GM11168 (cell line): ENCODE results near the gene PDCD1LG2.
"Not testable (repeated sequence)": the region's sequence is repeated elsewhere in the genome, so short reads cannot be mapped to it uniquely, and the experiment has no call there.

Experiments
- in situ Hi-C: fragments of 300-500 bp; cut with MboI; formaldehyde crosslinking; loops from one replicate; pipeline ENCODE4 v1.12.0; 2022; ENCODE audit warnings: low sequenced_read_pairs; ENCODE audit not compliant: unreplicated experiment

The PDCD1LG2 gene

DNA sequence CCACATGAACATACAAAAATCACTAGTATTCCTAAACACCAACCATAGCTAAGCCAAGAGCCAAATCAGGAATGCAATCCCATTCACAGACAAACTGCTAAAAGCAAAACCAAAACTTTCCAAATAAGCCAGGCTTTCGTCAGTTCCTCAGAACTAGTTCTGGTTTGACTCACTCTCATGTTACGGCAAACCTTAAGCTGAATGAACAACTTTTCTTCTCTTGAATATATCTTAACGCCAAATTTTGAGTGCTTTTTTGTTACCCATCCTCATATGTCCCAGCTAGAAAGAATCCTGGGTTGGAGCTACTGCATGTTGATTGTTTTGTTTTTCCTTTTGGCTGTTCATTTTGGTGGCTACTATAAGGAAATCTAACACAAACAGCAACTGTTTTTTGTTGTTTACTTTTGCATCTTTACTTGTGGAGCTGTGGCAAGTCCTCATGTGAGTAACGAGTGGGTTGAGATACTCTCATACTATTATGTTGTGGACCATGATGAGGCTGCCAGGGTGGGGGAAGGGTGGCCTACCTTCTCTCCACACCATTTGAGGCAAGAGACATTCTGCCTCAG is at the start of gene PDCD1LG2:
Gene PDCD1LG2, plus strand, starts transcription at position 172 of the 572 bp plus-strand sequence. CDS start 12,016 bp downstream, outside the sequence.
- in situ Hi-C loops: no loop called here

DNA sequence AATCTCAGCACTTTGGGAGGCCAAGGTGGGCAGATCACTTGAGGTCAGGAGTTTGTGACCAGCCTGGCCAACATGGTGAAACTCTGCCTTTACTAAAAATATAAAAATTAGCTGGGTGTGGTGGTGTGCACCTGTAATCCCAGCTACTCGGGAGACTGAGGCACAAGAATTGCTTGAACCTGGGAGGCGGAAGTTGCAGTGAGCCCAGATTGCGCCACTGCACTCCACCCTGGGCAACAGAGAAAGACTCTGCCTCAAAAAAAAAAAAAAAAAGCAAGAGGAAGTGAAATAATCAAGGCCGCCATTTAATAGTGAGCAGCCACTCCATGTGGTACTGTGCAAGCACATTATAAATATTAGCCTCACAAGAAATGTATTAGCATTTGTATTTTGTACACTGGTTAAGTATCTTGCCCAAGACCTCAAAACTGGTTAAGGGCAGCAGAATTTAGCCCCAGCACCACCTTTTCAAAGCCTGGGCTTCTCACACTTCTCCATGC is 45.5 kb upstream of the PDCD1LG2 start:
- in situ Hi-C loops: not testable (repeated sequence)

DNA sequence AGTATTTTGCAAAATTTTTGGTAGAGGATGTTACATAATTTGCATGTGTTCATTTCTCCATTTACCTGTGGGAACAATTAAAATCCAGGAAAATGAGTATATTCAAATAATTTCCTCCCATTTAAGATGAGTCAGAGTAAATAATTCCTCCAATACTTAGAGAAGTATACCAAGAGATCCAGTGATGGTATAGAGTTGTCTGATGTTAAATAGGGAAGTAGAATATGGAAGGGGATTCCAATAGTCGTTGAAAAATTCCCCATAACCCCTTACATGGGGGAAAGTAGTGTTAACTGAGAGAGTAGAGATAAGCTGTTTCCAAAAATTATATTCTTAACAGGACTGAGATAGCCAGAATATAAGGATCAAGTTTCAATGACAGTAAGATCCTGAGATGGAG is 44.3 kb upstream of the PDCD1LG2 start:
- in situ Hi-C loops: no loop called here

DNA sequence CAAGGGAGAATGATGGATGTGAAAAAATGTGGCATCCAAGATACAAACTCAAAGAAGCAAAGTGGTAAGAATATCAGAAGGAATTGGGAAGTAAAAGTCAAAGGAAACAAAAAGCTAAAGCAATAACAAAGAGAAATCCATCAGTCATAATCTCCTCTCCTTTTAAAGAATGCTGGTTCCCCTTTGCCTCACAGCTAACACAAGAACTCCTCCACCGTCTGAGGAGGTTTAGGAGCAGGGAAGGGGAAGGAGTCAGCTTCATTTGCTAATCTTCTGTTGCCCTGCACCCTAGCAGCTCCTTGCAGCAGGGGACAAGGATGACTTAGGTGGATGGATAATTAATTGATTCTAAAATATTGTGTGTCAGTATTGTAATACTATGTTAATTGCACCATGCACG is 43.6 kb upstream of the PDCD1LG2 start:
- in situ Hi-C loops: no loop called here

DNA sequence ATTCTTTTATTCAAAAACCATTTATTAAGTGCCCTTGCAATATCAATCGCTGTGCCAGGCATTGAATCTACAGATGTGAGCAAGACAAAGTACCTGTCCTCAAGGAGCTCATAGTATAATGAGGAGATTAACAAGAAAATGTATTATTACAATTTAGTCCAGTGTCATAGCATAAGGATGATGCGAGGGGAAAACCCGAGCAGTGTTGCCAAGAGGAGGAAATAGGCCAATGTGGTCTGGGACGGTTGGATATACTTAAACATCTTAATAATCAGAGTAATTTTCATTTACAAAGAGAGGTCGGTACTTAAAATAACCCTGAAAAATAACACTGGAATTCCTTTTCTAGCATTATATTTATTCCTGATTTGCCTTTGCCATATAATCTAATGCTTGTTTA is 41.5 kb upstream of the PDCD1LG2 start:
- in situ Hi-C loops: no loop called here

DNA sequence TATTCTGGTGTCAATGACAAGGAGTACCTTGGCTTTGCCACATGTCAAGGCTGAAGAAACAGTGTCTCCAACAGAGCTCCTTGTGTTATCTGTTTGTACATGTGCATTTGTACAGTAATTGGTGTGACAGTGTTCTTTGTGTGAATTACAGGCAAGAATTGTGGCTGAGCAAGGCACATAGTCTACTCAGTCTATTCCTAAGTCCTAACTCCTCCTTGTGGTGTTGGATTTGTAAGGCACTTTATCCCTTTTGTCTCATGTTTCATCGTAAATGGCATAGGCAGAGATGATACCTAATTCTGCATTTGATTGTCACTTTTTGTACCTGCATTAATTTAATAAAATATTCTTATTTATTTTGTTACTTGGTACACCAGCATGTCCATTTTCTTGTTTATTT is 40.2 kb upstream of the PDCD1LG2 start:
- in situ Hi-C loops: no loop called here

DNA sequence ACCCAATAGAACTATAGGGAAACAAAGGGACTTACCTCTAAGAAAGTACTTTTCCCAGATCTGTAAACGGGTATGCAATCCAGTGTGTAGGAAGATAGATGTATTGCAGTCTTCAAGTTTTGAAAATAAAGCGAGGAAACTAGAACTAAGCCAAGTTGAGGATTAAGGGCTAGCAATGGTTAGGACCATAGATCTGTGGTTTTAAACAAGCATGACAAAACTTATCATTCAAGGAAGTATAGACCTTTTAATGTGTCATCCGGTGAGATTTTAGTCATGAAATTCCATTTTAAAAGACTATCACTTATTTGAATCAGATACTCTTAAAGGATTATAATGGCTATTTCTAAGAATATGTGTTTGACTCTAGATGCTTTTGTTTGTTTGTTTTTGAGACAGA is 39.5 kb upstream of the PDCD1LG2 start:
- in situ Hi-C loops: no loop called here

DNA sequence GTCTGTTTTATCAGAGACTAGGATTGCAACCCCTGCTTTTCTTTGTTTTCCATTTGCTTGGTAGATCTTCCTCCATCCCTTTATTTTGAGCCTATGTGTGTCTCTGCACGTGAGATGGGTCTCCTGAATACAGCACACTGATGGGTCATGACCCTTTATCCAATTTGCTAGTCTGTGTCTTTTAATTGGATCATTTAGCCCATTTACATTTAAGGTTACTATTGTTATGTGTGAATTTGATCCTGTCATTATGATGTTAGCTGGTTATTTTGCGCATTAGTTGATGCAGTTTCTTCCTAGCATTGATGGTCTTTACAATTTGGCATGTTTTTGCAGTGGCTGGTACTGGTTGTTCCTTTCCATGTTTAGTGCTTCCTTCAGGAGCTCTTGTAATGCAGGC is 34.7 kb upstream of the PDCD1LG2 start:
- in situ Hi-C loops: not testable (repeated sequence)

DNA sequence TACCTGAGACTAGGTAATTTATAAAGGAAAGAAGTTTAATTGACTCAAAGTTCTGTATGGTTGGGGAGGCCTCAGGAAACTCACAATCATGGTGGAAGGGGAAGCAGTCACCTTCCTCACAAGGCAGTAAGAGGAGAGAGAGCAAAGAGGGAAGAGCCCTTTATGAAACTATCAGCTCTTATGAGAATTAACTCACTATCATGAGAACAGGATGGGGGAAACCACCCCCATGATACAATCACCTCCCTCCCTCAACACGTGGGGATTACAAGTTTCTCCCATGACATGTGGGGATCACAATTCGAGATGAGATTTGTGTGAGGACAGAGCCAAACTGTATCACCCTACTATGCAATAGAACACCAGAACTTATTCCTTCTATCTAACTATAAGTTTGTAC is 32.1 kb upstream of the PDCD1LG2 start:
- in situ Hi-C loops: no loop called here

DNA sequence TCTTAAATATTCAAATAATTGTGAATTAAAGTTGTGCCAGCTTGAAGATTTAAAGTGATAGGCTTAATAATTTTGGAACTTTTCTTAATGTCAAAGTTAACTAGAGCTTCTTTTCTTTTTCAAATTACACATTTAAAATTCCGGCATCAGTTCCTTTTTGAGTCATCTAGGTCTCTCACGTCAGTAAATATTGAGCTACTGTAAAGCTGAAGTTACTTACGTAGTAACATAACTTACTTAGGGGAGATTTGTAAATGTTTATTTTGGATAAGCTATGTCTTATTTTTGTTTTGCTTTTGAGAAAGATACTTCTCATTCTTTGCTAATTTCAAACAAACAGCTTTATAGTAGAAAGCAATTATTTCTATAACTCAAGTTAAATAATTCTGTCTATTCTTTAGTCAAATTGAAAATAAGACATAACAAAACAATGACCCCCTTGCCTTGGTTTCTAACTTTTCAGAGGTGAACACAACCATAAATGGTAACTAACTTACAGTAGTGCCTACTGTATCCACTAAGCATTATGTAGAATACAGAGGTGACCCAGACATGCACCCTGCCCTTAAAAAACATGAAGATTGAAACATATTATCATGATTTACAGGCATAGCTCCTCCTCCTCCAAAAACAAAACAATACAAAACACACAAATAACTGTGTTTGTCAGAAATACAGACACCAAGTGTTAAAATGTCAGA is 30.2 kb upstream of the PDCD1LG2 start:
- in situ Hi-C loops: no loop called here

DNA sequence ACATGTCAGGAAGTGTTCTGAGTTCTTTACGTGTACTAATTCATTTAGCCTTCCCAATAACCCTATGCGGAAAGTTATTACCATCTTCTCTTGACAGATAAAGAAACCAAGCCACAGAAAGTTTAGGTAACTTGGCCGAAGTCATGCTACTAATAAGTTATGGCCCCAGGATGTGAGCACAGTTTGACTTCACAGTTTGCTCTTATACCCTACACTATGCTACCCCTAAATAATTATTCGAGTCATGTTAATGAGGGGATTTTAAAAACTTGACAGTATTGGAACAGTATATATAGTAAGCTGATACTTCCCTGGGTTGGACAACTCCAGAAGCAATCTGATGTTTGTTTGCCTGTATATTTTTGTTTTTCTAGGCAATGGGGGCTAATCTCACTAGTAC is 29.4 kb upstream of the PDCD1LG2 start:
- in situ Hi-C loops: no loop called here

DNA sequence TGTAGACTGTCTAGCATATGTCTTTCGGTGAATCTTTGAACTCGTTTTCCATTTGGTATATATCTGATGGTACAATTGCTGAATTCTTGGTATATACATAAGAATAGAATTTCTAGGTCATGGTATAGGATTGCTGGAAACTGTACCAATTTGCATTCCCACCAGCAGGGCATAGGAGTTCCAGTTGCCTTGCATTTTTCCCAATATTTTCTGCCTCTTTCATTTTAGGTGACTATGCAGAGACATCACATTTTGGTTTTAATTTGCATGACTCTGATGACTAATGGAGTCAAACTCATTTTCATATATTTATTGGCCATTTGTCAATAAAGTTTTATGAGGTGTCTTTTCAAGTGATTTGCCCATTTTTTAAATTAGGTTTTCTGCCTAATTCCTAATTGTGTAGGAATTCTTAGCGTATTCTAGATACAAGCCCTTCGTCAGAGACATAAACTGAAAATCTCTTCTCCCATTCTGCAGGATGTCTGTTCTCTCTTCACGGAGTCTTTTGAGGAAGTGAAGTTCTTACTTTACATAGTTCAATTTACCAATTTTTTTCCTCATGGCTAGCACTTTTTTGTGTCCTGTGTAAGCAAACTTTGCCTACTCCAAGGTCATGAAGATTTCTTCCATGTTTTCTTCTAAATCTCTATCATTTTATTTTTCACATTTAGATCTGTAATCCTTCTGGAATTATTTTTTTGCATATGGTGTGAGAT is 28.9 kb upstream of the PDCD1LG2 start:
- in situ Hi-C loops: no loop called here

DNA sequence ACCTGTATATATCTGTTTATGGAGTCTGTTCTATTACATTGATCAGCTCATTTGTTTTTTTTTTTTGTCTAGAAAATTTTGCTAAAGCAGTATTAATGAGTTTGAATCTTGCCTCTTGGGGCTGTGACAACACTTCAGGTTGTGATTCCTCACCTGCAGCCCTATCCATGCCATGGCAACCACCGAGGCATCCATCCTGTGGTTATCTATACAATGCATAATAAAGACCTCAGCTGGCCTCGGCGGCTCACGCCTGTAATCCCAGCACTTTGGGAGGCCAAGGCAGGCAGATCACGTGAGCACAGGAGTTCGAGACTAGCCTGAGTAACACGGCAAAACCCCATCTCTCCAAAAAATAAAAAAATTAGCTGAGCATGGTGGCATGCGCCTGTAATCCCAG is 28.1 kb upstream of the PDCD1LG2 start:
- in situ Hi-C loops: no loop called here

DNA sequence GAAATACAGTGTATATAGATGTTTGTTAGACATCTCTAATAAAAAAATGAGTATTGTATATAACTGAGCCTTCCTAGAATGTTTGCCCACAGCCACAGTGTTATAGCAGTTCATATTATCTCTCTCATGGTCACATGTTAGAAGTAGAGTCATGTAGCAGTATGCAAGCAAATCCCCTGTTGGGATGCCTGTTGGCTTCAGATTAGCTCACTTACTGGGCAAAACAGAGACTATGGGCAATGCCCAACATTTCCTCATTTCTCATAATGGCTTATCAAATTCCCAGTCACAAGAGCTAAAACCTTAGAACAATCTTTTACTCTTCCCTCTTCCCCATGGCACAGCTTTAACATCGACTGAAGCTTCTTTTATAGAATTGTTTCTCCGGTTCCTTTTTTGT is 27.0 kb upstream of the PDCD1LG2 start:
- in situ Hi-C loops: no loop called here

DNA sequence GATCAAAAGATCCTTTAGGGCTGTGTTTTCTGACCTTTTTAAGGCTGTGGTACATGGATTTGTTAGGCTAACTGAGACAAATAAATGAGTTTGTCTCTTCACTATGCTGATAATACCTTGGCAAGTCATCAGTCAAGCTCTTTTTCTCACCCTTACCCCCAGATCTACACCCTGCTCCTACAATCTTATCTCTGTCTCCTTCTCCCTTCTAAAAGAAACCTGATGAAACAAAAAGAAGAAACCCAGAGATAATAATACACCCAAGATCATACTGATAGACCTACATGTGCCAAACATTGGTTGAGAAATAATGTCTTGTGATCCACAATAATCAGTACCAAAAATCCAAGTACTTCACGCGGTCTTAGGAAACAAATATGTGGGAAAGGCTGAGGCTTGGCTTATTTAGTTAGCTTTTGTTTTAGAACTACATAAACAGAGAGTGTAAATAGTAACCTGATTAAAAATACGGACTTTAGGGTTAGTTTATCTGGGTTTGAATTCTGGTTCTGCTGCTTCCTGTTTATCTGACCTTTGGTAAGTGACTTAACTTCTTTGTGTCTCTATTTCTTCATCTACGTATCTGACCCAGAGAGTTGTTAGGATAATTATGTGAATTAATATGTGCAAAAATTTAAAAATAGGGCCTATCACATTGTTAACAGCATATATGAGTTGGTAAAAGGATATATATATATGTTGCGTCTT is 24.8 kb upstream of the PDCD1LG2 start:
- in situ Hi-C loops: no loop called here

DNA sequence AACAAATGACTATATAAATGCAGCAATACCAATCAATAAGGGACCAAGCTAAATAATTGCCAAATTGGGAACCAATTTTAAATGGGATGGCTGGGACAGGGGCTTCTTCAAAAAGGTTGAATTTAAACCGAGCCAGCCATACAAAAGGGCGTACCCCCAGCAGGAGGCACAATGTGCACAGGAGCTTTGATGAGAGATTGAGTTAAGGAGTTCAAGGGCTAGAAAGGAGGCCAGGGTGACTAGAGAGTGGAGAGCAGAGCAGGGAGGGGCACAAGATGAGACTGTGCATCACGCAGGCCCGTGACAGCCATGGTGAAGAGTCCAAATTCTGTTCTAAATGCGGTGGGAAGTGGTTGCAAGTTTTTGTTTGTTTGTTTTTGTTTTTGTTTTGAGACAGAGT is 23.3 kb upstream of the PDCD1LG2 start:
- in situ Hi-C loops: no loop called here

DNA sequence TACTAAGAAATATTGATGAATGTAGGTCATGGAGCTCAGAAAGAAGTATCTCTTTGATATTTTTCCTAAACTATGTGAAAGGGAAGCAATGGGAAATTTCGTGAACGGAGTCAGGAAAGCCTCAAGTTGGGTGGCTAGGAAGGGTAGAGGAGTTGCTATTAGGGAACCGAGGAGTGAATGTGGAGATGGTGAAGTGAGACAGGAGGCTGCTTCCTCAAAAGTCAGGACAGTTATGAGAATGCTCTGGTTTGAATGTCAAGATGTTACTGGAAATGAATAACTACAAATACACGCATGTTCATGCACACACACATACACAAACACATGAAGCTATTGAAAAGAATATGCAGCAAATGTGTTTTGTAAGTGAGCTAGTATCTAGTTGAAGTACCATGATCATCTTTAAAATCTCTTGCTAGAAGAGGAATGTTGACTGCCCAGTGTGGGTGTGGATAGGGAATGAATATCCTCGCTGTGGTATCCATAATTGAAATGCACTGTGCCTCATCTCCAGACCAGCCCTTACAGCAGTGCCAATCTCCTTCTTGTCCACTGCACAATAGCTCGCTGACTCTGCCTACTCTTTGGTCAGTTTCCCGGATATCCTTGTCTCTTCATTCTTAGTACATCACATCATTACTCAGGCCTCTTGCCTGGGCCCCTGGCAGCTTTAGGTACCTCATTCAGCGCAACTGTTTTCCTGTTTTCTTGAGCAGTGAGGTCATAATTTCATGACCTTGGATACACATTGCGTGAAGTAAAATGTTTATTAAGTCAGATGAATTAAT is 21.9 kb upstream of the PDCD1LG2 start:
- in situ Hi-C loops: no loop called here

DNA sequence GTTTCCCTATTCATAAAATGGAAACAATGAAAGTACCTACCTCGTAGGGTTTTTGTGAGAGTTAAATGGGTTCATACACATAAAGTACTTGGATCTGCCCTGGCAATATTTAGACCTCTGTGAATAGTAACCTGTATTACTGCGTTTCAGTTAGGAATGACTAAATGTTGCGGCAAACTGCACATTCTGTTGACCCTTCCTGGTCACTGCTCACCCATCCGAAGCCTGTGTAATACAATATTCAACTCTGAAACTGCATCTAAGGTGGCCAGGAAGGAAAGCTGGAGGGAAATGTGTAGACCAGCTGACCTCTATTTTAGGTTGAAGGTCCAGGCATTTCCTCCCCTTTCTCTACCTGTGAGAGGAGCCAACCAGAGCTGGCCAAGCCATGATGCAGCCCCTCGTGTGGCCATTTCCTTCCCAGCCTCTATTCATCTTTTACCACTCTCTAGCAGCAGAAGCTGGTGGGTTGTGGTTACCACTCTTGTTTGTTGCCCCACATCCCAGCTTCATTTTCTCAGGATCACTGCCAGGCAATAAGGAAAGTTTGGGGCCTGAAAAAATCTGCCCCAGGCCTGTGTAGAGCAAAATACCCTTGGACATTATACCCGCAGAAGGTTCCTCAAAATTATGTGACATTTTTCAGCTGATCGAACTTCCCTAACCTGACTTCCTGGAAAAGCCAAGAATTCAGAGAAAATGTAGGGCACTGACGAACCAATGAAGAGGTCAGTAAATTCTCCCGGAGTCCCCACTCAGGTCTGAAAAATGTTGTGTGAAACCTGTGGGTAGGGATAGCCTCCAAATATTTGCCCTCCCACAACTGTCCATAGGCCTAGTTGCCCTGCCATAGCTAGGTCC is 20.5 kb upstream of the PDCD1LG2 start:
- in situ Hi-C loops: no loop called here
